Middle frontal gyrus (tissue), 1 donor: ENCODE measurements around the gene PTPN9.
"Not testable (repeated sequence)": the region's sequence is repeated elsewhere in the genome, so short reads cannot be mapped to it uniquely, and the experiment has no call there.

ENCODE experiments used
- DNase-seq: peaks from one replicate; pipeline ENCODE4 v3.0.0-alpha.2; 2015; ENCODE audit warnings: low spot score; ENCODE audit errors: extremely low spot score

Gene PTPN9

DNA sequence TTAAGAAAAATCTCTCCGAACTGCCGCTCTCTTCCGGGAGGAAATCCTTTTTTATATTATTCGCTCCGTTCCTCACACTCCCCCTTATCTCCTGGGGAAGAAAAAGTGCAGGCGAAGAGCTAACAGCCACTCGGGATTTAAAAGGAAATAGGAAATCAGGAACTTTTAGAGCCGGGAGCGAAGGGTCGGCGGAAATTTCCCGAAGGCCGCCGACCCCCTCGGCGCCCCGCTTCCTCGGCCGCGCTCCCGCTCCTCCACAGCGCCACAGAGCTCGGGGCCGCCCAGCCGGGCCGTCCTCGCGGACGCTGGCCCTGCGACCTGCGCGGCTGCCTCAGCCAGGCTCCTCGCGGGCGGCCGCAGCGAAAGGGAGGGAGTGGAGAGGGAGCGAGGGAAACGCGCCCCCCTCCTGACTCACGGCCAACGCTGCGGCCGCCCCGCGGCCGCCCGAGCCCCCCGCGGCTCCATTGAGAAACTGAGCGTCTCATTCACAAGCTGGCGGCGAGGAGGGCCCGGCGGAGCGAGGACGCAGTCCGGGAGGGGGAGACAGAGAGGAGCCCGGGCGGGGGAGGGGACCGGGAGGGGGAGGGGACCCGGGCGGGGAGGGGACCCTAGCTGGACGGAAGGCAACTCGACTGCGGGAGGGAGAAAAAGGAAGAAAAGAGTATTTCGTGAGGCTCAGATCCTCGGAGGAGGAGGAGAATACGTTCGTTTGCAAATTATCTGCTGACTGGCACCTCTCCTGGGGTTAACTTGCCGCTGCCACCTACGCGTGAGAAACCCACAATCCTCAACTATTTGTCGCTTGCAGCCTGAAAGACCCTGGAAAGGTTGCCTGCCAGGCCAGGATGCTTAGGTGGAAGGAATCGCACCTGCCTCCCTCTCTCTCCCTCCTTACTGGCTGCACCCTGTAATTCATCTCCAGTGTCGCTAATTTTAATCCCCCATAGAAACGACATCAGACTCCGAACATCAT, at the start of gene PTPN9:
Gene PTPN9 (minus strand): TSS at position 368 of the 973 bp plus-strand sequence. CDS start 539 bp downstream, outside the sequence.
- DNase-seq, result peak; percentile 73

DNA sequence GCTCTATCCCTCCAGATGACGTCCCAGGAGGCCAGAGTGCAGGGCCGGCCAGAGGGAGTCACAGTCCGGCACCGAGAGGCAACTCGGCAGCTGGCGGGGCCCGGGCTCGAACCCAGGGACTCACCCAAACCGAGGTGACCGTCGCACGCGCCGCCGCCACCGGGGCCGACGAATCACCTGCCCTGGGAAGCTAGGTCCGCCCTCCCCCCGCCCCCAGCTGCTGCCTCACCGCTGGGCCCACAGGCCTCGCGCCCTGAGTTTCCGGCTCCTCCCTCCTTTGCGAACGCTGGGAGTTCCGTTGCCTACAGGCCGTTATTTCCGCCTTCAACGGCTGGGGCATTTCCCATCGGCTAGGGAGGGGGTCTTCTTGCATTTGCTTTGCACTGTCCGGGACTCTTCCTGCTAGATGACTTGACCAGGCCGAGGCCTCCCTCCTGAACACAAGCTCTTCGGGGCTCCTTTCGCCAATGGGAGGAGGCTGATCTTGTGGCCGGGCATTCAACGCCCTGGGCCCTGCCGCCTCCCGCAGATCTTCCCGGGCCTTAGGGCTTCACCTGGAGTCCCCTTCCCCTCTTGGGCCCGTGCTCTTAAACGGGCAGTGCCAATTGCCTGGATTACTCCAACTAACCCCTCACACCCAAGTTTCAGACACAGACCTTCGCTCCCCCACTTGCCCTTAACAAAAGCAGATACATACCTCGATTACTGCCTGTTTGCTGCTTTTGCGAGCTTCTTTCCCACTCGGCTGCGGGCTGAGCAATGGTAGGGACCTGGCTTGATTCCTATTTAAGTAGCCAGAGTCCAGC, 46.6 kb upstream of the PTPN9 start, which contains the start of gene SNUPN:
Gene SNUPN (minus strand): TSS at position 184 of the 806 bp plus-strand sequence. CDS start 4,674 bp downstream, outside the sequence.
- DNase-seq, result peak; percentile 67

DNA sequence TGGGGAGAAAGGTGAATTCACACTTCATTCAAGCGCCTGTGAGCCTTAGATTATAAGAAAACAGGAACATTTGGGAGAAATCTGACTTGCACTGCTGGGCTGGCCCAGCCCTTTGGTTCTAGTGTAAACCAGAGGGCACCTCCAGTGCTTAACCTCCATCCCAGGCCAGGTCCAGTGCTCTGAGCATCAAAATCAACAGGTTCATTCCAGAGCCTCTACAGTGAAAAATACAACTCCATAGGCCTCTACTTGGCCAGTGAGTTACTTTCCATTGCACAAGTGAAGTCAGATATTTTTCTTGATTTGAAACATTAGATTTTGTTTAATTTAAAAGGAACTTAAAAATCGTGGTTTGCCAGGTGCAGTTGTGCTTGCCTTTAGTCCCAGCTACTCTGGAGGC, 43.4 kb upstream of the PTPN9 start:
- DNase-seq, result no peak

DNA sequence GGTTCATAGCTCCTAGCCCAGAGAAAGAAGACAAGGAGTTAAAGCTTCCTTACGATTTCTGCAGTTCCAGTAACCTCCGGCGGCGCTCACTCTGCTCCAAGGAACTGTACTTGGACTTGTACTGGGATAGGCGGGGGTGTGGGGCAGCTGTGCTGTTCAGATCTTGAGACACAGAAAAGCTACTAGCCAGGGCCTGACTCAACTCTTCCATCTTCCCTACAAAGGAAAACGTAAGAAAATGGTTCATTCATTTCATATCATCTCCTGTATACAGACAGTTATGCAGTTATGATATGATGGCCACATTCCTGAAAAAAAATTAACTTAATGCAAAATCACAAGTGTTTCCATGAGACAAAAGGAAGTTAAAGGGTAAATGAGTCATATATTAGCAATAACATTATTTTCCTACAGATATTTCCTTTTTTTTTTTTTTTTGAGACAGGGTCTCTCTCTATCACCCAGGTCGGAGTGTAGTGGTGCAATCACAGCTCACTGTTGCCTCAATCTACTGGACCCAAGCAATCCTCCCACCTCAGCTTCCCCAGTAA, 41.8 kb upstream of the PTPN9 start:
- no peak for DNase-seq

DNA sequence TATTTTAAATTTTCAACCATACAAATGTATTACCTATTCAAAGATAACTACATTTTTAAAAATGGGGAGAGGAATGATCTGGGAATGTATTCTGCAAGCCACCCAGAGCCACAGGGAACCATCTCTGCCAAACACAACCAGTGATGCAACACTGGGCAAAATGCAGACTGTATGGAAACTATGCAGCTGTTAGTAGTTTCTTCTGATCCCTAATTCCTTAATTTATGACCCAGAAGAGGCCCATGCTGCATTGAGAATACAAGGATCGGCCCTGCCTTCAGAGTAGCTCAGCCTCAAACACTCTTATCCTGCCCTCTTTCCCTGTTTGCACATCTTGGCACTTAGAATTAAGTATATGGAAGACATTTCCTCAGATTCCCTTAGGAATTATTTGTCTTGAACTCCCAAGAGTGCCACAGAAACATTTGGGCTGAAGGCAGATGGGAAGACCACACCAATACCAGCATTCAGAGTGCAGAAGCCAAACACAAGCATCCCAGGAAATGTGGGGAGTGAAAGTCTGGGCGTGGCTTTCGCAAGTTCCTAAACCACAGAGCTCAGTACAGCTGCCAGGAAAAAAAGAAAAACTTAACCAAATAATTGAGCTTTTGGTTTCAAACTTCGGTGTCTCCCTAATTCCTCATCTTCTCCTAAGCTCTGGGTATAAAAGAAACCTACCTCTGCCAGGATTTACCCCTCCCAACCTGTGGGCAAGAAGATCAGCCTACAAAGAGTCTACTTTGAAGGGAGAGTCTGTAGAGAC, 41.1 kb upstream of the PTPN9 start:
- DNase-seq, result no peak

DNA sequence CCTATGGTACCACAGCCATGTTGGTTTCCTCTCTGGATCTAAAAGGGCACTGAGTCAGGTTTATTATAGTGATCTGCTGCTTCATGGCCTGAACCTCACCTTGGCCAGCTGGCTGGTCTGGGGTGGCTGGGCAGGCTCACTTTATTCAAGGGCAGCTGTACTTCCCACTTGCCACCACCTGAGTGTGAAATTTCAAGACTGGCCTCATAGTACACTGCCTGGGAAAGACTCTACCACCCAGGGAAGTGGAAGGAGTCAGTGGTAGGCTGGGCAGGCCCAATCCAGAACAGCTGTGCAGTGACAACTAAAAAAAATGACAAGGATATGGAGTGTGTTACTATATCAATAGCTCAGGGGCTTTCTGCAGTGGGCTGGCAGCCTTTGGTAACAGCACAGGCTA, 37.7 kb upstream of the PTPN9 start:
- no peak for DNase-seq

DNA sequence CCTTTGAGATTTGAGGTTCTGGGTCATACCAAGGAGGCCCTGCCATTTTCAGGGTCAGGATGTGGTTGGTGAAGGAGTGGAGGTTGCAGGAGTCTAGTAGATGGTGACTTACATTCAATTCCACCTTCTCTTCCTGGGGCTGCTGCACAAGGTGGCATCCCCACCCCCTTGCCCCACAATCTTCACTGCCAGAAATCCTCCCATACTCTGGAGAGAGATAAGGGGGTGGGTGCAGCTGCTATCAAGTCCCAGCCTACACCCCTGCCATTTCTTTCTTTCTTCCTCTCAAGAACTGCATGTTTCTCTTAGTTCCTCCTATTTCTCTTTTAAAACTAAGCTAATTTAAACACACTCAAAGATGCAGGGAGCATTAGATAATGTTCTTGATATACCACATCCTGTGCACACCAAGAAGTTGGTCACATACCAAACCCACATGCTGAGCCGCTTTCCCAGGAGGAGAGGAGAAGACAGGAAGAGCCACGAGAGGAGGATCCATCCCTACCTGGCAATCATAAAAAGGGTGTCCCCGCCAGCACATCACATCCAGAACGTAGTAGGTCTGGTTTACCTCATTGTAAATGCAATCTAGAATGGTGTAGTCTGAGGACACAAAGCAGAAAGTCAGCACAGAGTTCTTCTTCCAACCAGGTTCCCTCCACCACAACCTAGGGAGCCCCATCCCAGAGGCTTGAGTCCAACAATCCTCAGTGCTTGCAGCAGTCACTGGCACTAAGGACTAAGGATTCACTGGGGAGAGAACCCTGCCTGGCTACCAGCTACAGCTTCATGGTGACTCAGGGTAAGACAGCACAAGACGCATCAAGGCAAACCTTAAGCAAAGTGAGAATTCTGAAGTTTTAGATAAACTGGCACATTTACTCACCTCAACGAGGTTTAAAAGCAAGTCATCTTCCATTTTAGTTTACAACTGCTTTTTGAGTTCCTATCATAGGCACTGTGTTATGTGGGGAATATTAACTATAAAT, 27.9 kb upstream of the PTPN9 start:
- no peak for DNase-seq

DNA sequence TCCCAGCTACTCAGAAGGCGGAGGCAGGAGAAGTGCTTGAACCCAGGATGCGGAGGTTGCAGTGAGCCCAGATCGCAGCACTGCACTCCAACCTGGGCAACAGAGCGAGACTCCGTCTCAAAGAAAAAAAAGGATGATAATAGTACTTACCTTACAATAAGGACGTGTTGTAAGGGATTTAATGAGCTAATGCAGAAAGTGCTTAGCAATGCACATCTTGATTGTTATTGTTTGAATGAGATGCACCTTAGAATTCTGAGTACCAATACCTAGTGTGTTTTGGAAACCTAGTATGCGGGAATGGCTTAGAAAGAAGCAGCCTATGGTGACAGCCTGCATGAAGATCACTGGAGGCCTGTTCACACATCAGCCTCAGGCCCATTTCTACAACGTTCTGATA, 26.9 kb upstream of the PTPN9 start:
- no peak for DNase-seq

DNA sequence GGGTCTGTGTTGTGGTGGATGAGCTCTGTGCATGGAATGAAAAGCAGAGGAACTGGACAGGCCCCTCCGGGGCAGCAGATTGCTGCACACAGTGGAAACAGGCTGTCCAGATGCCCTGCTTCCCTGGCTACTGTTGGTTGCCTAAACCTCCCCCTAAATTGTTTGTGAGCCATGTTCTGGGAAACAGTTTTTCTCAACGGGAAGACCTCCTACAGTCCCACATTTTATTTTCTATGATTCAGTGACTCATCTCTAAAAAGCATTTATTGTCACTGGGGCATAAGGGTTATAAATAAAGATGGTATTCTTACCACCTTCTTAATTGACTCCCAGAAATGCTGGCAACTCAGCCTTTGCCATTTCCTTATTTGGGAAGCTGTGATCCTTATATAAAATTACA, 20.3 kb upstream of the PTPN9 start:
- DNase-seq, result no peak

DNA sequence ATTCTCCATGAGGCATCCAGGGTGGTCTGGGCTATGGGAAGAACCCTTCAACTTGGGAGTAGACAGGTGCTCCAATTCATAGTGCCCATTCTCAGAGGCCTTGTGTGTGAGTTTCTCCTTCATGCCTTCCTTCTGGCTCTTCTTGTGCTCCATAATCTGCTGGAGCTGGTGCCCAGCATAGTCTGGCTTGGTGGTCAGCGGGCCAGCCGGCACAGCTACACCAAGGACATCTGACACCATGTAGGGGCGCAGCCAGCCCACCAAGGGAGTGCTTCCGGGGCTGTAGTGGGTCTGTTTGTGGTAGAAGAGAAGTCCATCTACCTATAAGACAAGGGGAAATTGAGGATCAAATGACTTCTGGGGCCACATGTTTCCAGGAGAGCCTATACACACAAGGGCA, 19.2 kb upstream of the PTPN9 start:
- no peak for DNase-seq

DNA sequence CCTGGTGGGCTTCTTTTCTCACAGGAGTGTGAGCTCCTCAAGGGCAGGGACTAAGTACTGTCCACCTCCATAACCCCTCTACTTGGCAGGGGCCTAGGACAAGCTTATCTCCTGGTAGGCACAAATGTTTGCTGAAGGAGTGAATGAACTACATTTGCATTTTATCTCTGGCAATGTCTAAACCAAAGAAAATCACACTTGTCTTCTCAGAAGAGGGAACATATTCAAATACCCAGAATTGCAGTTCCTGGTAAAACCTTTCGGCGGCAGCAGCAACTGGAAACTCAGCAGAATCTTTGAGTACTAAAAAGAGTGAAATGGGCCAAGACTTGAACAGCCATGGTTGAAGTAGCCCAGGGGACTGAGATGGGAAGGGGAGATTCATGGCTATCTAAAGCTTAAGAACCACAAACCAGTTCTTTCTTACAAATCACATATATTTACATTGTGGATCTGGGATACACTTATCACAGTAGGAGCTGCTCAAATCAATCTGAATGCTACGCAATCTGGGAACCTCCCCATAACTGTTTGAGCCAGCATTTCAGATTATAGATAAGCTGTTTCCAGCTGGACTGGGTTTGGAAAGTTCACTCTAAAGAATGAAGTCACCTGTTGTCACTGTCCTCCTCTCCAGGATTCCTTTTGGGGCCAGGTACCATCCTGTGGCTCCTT, 18.7 kb upstream of the PTPN9 start:
- DNase-seq, result no peak

DNA sequence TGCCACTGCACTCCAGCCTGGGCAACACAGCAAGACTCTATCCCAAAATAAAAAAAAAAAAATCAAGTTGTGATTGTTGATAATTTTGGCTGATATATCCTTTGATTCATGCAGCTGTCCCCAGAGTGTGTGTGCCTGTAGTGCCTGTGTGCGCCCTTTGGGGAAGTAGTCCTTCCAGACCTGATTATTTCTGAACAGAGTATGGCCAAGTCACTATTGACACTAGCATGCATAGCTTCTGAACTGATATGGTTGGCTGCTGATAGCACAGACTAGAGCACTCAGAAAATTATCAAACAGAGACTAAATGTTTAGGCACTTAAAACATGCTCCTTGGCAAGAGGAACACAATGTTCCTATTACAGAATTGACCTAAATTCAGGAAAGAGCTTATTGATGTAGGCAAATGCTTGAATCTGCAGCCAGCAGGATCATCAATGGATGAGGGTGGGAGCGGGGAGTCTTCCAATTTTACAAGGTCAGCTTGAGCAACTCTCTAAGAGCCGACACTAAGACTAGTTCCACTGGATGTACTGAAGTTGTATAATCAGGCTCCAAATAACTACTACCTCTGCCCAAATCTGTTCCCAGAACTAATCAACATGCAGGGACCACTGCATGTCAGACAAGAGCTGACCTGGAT, 17.7 kb upstream of the PTPN9 start:
- DNase-seq, result no peak

DNA sequence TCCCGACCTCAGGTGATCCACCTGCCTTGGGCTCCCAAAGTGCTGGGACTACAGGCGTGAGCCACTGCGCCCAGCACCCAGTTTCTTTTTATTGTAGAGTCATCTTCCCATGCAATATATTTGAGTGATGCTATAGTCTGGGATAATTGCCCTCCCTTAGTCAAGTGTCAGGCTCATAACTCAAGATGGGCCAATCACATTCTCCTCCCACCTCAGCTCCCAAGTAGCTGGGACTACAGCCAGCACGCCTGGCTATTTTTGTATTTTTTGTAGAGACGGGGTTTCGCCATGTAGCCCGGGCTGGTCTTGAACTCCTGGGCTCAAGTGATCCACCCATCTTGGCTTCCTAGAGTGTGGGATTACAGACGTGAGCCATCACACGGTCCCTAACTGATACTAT, 15.2 kb upstream of the PTPN9 start:
- DNase-seq, result no peak

DNA sequence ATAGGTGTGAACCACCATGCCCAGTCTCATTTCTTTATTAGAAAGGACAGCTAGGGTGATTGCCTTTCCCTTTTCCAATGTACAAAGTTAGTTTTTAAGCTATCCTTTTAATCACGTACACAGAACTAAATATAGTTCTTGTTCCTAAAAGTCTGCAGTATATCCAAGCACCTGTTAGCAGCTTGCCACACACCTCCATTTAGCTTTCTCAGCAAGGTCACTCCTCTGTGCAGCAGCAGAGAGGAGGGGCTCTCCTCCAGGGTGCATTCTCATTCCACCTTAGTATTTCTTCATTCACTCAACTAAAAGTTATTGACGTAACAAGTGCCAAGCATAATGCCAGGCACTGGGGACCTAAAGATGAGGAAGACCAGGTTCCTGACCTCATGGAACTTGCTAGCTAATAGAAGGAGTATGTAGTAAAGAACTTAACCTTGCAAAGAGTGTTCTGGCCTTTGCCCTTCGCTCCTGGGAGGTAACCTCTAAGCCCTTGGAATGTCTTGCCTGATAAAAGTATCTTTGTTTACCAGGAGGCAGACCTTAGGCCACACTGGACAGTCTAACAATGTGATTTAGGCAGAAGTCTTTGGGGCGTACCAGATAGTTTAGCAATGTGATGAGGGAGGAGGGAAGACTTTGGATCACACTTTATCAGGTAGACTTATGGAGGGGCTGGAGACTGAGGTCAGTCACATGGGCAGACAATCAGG, 12.7 kb upstream of the PTPN9 start:
- DNase-seq, result no peak

DNA sequence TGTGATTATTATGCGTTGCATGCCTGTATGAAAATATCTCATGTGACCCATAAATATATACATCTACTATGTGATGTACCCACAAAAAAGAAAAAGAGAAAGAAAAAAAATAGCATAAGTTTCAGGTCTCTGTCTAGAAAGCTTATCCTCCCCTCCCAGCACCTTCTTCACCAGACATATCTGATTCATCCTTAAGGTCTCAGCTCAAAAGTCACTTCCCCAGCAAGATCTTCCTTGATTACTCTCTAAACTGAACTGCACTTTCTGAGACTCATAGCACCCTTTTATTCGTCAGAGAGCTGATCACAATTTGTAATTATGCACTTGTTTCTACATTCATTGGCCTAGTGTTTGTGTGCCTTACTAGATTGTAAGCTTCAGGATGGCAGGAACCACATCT, 11.1 kb upstream of the PTPN9 start:
- DNase-seq, result no peak

DNA sequence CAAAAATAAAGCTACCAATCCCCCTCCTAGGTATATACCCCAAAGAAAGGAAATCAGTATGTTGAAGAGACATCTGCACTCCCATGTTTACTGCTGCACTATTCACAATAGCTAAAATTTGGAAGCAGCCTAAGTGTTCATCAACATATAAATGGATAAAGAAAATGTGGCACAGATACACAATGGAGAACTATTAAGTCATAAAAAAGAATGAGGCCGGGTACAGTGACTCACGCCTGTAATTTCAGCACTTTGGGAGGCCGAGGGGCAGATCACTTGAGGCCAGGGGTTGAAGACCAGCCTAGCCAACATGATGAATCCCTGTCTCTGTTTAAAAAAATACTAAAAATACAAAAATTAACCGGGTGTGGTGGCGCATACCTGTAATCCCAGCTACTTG, 10.0 kb upstream of the PTPN9 start:
- no peak for DNase-seq

DNA sequence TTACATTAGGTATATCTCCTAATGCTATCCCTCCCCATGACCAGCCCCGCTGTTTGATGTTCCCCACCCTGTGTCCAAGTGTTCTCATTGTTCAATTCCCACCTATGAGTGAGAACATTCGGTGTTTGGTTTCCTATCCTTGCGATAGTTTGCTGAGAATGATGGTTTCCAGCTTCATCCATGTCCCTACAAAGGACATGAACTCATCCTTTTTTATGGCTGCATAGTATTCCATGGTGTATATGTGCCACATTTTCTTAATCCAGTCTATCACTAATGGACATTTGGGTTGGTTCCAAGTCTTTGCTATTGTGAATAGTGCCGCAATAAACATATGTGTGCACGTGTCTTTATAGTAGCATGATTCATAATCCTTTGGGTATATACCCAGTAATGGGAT, 7.3 kb upstream of the PTPN9 start:
- DNase-seq, result not testable (repeated sequence)

DNA sequence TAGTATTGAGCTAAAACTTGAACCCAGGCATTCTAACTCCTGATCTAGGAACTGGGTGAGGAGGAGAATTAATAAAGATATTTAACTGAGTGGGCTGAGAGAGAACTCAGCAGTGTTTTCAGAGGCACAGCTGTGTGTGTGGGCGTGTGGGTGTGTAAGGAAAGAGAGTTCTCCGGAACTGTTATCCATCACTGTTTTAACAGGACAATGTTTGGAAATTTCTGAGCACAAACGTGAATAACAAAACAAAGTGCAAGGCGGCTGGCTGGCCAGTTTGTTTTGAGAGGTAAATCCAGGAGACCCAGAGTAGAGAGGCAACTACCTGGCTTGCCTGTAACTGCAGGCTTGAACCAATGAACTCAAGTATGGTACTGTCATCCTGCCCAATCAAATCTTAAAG, 5.0 kb upstream of the PTPN9 start:
- no peak for DNase-seq
